GM23248 (cell line): ENCODE measurements around the gene TMEM89.

ENCODE experiments used
- EZH2 ChIP-seq: fragments of 200-600 bp; sonication (generic); IDR thresholded peaks from 2 replicates; pipeline ENCODE4 v1.6.1; 2018; ENCODE audit warnings: antibody characterized with exemption, mild to moderate bottlenecking; ENCODE audit not compliant: insufficient read depth, poor library complexity, severe bottlenecking
- EZH2phosphoT487 ChIP-seq: fragments of 200-600 bp; sonication (generic); IDR thresholded peaks from 2 replicates; pipeline ENCODE4 v1.6.1; 2018; ENCODE audit warnings: antibody characterized with exemption, moderate library complexity, mild to moderate bottlenecking, low read depth; ENCODE audit not compliant: insufficient read depth

DNA sequence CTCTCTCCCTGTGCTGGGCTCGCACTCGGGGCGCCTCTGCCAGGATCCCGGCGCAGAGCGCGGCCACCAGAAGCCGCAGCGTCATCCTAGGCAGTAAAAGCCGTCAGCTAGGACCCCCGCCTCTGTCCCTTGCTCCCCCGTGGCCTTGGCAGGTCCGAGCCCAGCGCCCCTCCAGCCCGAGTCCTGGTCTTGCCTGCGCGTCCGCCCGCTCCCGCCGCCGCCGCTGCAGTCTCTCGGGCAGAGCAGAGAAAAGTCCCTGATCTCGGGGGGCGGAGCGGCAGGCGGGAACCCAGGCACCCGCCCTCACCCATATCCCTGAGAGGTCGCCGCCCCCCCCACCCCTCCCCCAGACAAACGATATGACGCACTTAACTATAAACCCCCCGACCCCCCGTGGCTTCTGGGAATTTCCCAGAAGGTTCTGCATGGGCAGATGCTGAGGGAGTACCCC is 26.5 kb downstream of the TMEM89 start, which contains the start of gene COL7A1:
- no peak for TF ChIP-seq EZH2
- no peak for TF ChIP-seq EZH2phosphoT487
